Measurements from ENCODE around the gene CCDC97. TPM values are rescaled to one million over a fixed set of nuclear protein-coding genes. Genes with fewer than 3 reads are reported as not detected.
"Not testable (repeated sequence)": the region's sequence is repeated elsewhere in the genome, so short reads cannot be mapped to it uniquely, and the experiment has no call there.

CCDC97 gene
- total RNA-seq, 1 donor from 2014 or later = 18.1 TPM

DNA sequence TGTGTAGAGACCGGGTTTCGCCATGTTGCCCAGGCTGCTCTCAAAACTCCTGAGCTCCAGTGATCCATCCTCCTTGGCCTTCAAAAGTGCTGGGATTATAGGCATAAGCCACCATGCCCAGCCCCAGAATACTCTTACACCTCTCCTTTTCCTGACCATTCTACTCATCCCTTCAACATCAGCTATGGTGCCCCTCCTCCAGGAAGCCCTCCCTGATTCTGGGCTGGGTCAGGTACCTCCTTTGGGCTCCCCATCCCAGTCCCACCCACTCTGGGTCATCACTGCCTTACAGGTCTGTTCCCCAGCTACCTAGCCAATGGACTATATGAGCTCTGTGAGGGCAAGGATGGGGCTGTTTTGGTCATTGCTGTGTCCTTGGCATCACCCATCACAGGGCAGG lies 34.2 kb downstream of the CCDC97 start:
- TF ChIP-seq, protein P1, sequence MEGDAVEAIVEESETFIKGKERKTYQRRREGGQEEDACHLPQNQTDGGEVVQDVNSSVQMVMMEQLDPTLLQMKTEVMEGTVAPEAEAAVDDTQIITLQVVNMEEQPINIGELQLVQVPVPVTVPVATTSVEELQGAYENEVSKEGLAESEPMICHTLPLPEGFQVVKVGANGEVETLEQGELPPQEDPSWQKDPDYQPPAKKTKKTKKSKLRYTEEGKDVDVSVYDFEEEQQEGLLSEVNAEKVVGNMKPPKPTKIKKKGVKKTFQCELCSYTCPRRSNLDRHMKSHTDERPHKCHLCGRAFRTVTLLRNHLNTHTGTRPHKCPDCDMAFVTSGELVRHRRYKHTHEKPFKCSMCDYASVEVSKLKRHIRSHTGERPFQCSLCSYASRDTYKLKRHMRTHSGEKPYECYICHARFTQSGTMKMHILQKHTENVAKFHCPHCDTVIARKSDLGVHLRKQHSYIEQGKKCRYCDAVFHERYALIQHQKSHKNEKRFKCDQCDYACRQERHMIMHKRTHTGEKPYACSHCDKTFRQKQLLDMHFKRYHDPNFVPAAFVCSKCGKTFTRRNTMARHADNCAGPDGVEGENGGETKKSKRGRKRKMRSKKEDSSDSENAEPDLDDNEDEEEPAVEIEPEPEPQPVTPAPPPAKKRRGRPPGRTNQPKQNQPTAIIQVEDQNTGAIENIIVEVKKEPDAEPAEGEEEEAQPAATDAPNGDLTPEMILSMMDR (IDR thresholded peaks at IDR 0.05; ENCODE audit: insufficient read depth, low read depth, low read length) = no peak
- no peak for TF ChIP-seq EZH2 (IDR thresholded peaks at IDR 0.05; ENCODE audit: insufficient read depth, low read length)
- H3K4me1 ChIP-seq (ENCODE audit: insufficient read depth, low read length) = peaks cover 1% of the 10 kb centered on the region
- H2AFZ ChIP-seq (ENCODE audit: low read depth, low read length) = no peak overlapping the region
- H4K20me1 ChIP-seq (ENCODE audit: insufficient read depth, low read length) = peaks cover 74% of the 10 kb centered on the region
- no peaks in the 10 kb centered on the region for H3K9me3 ChIP-seq (ENCODE audit: insufficient read depth, low read depth, low read length)
- no peaks in the 10 kb centered on the region for H3K27me3 ChIP-seq (ENCODE audit: insufficient read depth, low read length)
- H3K4me3 ChIP-seq (ENCODE audit: insufficient read depth, low read depth, low read length) = no peak overlapping the region
- H3K27ac Mint-ChIP-seq (ENCODE audit: unreplicated experiment) = no peak overlapping the region
- no peak overlapping the region for H3K27ac ChIP-seq (ENCODE audit: low read depth, low read length)
- DNase-seq (ENCODE audit: low read depth) (no peak), FAIRE-seq (no peak)
- H3K4me1 Mint-ChIP-seq (ENCODE audit: low read depth, unreplicated experiment) = peaks cover 9% of the 10 kb centered on the region
- no peak overlapping the region for H3K9ac ChIP-seq (ENCODE audit: low read length)
- H3K27me3 Mint-ChIP-seq (ENCODE audit: low read depth, unreplicated experiment) = no peaks in the 10 kb centered on the region
- peaks cover 27% of the 10 kb centered on the region for H3K79me2 ChIP-seq (ENCODE audit: insufficient read depth, low read length)
- no peaks in the 10 kb centered on the region for H3K9me3 Mint-ChIP-seq (ENCODE audit: unreplicated experiment)
- H3K36me3 ChIP-seq (ENCODE audit: insufficient read depth, low read length) = peaks cover 32% of the 10 kb centered on the region
- no peak overlapping the region for H3K4me2 ChIP-seq (ENCODE audit: low read length)
- peaks cover 30% of the 10 kb centered on the region for H3K36me3 Mint-ChIP-seq (ENCODE audit: low read depth, unreplicated experiment)
- H3K4me3 Mint-ChIP-seq (ENCODE audit: unreplicated experiment) = no peak overlapping the region

DNA sequence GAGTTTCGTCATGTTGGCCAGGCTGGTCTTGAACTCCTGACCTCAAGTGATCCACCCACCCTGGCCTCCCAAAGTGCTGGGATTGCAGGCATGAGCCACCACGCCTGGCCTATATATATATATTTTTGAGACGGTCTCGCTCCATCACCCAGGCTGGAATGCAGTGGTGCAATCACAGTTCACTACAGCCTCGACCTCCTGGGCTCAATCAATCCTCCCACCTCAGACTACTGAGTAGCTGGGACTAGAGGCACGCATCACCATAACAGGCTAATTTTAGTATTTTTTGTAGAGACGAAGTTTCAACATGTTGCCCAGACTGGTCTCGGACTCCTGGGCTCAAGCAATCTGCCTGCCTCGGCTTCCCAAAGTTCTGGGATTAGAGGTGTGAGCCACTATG lies 36.9 kb downstream of the CCDC97 start:
- H3K27ac Mint-ChIP-seq (ENCODE audit: unreplicated experiment) = not testable (repeated sequence)
- peaks cover 27% of the 10 kb centered on the region for H3K36me3 ChIP-seq (ENCODE audit: insufficient read depth, low read length)
- peaks cover 77% of the 10 kb centered on the region for H4K20me1 ChIP-seq (ENCODE audit: insufficient read depth, low read length)

DNA sequence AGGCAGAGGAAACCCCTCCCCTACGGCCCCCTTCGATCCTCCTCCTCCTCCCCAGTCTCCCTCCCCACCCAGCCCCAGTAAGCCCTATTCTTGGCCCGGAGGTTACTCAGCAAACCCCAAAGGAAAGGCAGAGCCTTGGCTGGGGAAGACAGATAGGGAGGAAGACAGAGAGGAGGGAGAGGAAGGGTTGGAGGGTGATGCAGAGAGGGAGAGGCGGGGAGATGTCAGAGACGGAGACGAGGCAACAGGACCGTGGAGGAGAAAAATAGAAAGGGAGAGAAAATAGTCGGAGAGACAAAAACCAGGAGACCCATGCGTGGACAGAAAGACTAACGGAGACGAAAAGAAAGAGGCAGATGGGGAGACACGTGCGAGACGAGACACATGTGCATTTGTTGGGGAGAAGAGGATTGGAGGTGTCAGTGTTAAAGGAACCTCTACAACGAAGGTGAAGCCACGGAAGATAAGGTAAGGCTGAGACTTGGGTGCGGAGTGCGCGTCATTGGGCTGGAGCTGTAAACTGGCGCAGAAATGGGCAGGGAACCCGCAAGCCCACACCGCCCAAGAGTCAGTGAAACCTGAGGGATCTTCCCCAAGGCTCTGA lies 40.9 kb downstream of the CCDC97 start:
- H3K4me1 ChIP-seq (ENCODE audit: insufficient read depth, low read length) = peaks cover 6% of the 10 kb centered on the region
- FAIRE-seq (no peak), DNase-seq (ENCODE audit: low read depth) (no peak)
- peaks cover 62% of the 10 kb centered on the region for H3K79me2 ChIP-seq (ENCODE audit: insufficient read depth, low read length)
- no peaks in the 10 kb centered on the region for H3K9me3 ChIP-seq (ENCODE audit: insufficient read depth, low read depth, low read length)
- peak overlapping the region; percentile 99 for H3K4me2 ChIP-seq (ENCODE audit: low read length)
- H3K4me3 ChIP-seq (ENCODE audit: insufficient read depth, low read depth, low read length) = peak overlapping the region; percentile 85
- peak overlapping the region; percentile 59 for H3K27ac ChIP-seq (ENCODE audit: low read depth, low read length)
- H2AFZ ChIP-seq (ENCODE audit: low read depth, low read length) = peak overlapping the region; percentile 38
- no peak for TF ChIP-seq EZH2 (IDR thresholded peaks at IDR 0.05; ENCODE audit: insufficient read depth, low read length)
- TF ChIP-seq, protein P1 (IDR thresholded peaks at IDR 0.05; ENCODE audit: insufficient read depth, low read depth, low read length) = no peak
- peak overlapping the region; percentile 48 for H3K27ac Mint-ChIP-seq (ENCODE audit: unreplicated experiment)
- H3K9ac ChIP-seq (ENCODE audit: low read length) = peak overlapping the region; percentile 94
- peaks cover 24% of the 10 kb centered on the region for H3K36me3 Mint-ChIP-seq (ENCODE audit: low read depth, unreplicated experiment)
- H4K20me1 ChIP-seq (ENCODE audit: insufficient read depth, low read length) = peaks cover 67% of the 10 kb centered on the region
- no peaks in the 10 kb centered on the region for H3K27me3 Mint-ChIP-seq (ENCODE audit: low read depth, unreplicated experiment)
- H3K36me3 ChIP-seq (ENCODE audit: insufficient read depth, low read length) = peaks cover 11% of the 10 kb centered on the region
- H3K4me3 Mint-ChIP-seq (ENCODE audit: unreplicated experiment) = peak overlapping the region; percentile 97
- no peaks in the 10 kb centered on the region for H3K9me3 Mint-ChIP-seq (ENCODE audit: unreplicated experiment)
- peaks cover 15% of the 10 kb centered on the region for H3K4me1 Mint-ChIP-seq (ENCODE audit: low read depth, unreplicated experiment)
- no peaks in the 10 kb centered on the region for H3K27me3 ChIP-seq (ENCODE audit: insufficient read depth, low read length)

More for the DNA sequence above, 36.9 kb downstream of the CCDC97 start:
- H3K4me3 ChIP-seq (ENCODE audit: insufficient read depth, low read depth, low read length); H3K9ac ChIP-seq (ENCODE audit: low read length); H3K27me3 ChIP-seq (ENCODE audit: insufficient read depth, low read length); FAIRE-seq; H3K9me3 Mint-ChIP-seq (ENCODE audit: unreplicated experiment); H3K9me3 ChIP-seq (ENCODE audit: insufficient read depth, low read depth, low read length); H3K27ac ChIP-seq (ENCODE audit: low read depth, low read length); H3K4me2 ChIP-seq (ENCODE audit: low read length); H3K27me3 Mint-ChIP-seq (ENCODE audit: low read depth, unreplicated experiment); DNase-seq (ENCODE audit: low read depth); H3K4me3 Mint-ChIP-seq (ENCODE audit: unreplicated experiment); H2AFZ ChIP-seq (ENCODE audit: low read depth, low read length); H3K4me1 ChIP-seq (ENCODE audit: insufficient read depth, low read length): not testable (repeated sequence)
- Mint-ChIP-seq H3K36me3 (ENCODE audit: low read depth, unreplicated experiment) (peaks cover 20% of the 10 kb centered on the region), H3K4me1 (ENCODE audit: low read depth, unreplicated experiment) (peaks cover 13% of the 10 kb centered on the region)
- H3K79me2 ChIP-seq (ENCODE audit: insufficient read depth, low read length) = peaks cover 52% of the 10 kb centered on the region
